Smooth muscle cell (in vitro differentiated cells): ENCODE data around the gene ETV2. TPM values are rescaled to one million over a fixed set of nuclear protein-coding genes. Genes with fewer than 3 reads are reported as not detected.

ENCODE experiments used
- DNase-seq: peaks from one replicate; lab custom pipeline; 2025; ENCODE audit not compliant: unreplicated experiment; lab: John Stamatoyannopoulos, UW
- H2AFZ ChIP-seq: fragments of 200-600 bp; sonication (generic); 2 replicates; pipeline ENCODE4 v1.6.0; 2016; ENCODE audit warnings: antibody characterized with exemption, low read depth, mild to moderate bottlenecking
- H3F3A ChIP-seq: fragments of 200-600 bp; sonication (generic); 2 replicates; pipeline ENCODE4 v1.6.0; 2017; ENCODE audit warnings: antibody characterized with exemption, low read depth
- H3K27ac ChIP-seq: fragments of 200-600 bp; sonication (generic); 2 replicates; pipeline ENCODE4 v1.5.1; 2016; ENCODE audit warnings: low read depth, mild to moderate bottlenecking
- H3K27me3 ChIP-seq: fragments of 200-600 bp; sonication (generic); 2 replicates; pipeline ENCODE4 v1.6.1; 2016; ENCODE audit warnings: low read depth, mild to moderate bottlenecking
- H3K36me3 ChIP-seq: fragments of 200-600 bp; sonication (generic); 2 replicates; pipeline ENCODE4 v1.5.1; 2016; ENCODE audit warnings: low read depth
- H3K4me1 ChIP-seq: fragments of 200-600 bp; sonication (generic); 2 replicates; pipeline ENCODE4 v1.5.1; 2016; ENCODE audit warnings: low read depth
- H3K4me2 ChIP-seq: fragments of 200-600 bp; sonication (generic); 2 replicates; pipeline ENCODE4 v1.6.0; 2016; ENCODE audit warnings: mild to moderate bottlenecking
- H3K4me3 ChIP-seq: fragments of 200-600 bp; sonication (generic); 2 replicates; pipeline ENCODE4 v1.5.1; 2016; ENCODE audit warnings: mild to moderate bottlenecking
- H3K79me2 ChIP-seq: fragments of 200-600 bp; sonication (generic); 2 replicates; pipeline ENCODE4 v1.6.0; 2016; ENCODE audit warnings: low read depth, mild to moderate bottlenecking
- H3K9ac ChIP-seq: fragments of 200-600 bp; sonication (generic); 2 replicates; pipeline ENCODE4 v1.6.0; 2016; ENCODE audit warnings: low read depth
- H3K9me3 ChIP-seq: fragments of 200-600 bp; sonication (generic); replicated peaks from 2 replicates; pipeline ENCODE4 v1.5.1; 2016; ENCODE audit warnings: low read depth
- H4K20me1 ChIP-seq: fragments of 200-600 bp; sonication (generic); 2 replicates; pipeline ENCODE4 v1.6.0; 2016; ENCODE audit warnings: low read depth
- WGBS: methylation state at CpG from one replicate; pipeline ENCODE4 v1.1.7; 2016; ENCODE audit warnings: low lambda C conversion rate; 5-methylcytosine and 5-hydroxymethylcytosine counted together
- polyA plus RNA-seq: library from polyadenylated mRNA; unstranded; fragments of >200 nt; fragmentation: Nextera tagmentation; extraction: Ambion mirVana; gene quantifications from 2 replicates; pipeline ENCODE4 v1.2.1, GENCODE V29; 2016
- total RNA-seq: library from RNA; depleted of rRNA; stranded (reverse); fragments of >200 nt; gene quantifications from 2 replicates; pipeline ENCODE4 v1.2.3, GENCODE V29; 2014
- TF ChIP-seq, protein P1 (sequence below): fragments of 200-600 bp; sonication (generic); IDR thresholded peaks from 2 replicates; pipeline ENCODE4 v1.5.1; 2017; ENCODE audit warnings: borderline replicate concordance, mild to moderate bottlenecking, antibody characterized with exemption; ENCODE audit not compliant: insufficient read depth, poor library complexity, severe bottlenecking

Gene ETV2
- total and polyA plus RNA-seq, 2 experiments from 2014 or later: 2.9 TPM; not detected in 1

DNA sequence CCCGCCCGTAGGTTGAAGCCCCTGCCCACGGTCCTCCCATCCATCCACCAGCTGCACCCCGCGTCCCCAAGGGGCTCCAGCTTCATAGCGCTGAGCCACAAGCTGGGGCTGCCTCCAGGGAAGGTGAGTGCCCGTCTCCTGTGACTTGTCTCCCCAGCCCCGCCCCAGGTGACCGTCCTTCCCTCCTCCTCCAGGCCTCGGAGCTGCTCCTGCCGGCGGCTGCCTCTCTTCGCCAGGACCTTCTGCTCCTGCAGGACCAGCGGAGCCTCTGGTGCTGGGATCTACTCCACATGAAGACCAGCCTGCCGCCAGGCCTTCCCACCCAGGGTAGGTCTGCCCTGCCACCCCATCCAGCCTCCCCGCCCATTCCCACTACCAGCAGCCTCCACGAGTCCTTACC lies 21.5 kb upstream of the ETV2 start:
- TF ChIP-seq, protein P1, sequence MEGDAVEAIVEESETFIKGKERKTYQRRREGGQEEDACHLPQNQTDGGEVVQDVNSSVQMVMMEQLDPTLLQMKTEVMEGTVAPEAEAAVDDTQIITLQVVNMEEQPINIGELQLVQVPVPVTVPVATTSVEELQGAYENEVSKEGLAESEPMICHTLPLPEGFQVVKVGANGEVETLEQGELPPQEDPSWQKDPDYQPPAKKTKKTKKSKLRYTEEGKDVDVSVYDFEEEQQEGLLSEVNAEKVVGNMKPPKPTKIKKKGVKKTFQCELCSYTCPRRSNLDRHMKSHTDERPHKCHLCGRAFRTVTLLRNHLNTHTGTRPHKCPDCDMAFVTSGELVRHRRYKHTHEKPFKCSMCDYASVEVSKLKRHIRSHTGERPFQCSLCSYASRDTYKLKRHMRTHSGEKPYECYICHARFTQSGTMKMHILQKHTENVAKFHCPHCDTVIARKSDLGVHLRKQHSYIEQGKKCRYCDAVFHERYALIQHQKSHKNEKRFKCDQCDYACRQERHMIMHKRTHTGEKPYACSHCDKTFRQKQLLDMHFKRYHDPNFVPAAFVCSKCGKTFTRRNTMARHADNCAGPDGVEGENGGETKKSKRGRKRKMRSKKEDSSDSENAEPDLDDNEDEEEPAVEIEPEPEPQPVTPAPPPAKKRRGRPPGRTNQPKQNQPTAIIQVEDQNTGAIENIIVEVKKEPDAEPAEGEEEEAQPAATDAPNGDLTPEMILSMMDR: no peak
- H4K20me1 ChIP-seq: no peaks in the 10 kb centered on the region
- no peaks in the 10 kb centered on the region for H3K9me3 ChIP-seq
- no peak for DNase-seq
- no peak overlapping the region for H3K4me2 ChIP-seq
- no peak overlapping the region for H3K27ac ChIP-seq
- no peak overlapping the region for H3K4me3 ChIP-seq
- H3K27me3 ChIP-seq: no peaks in the 10 kb centered on the region
- H3K9ac ChIP-seq: no peak overlapping the region
- H3K79me2 ChIP-seq: no peaks in the 10 kb centered on the region
- H3K4me1 ChIP-seq: no peaks in the 10 kb centered on the region
- H3F3A ChIP-seq: no peaks in the 10 kb centered on the region
- H3K36me3 ChIP-seq: no peaks in the 10 kb centered on the region
- WGBS: 96% methylated on average over 17 of the region's 17 CpGs
- no peak overlapping the region for H2AFZ ChIP-seq

DNA sequence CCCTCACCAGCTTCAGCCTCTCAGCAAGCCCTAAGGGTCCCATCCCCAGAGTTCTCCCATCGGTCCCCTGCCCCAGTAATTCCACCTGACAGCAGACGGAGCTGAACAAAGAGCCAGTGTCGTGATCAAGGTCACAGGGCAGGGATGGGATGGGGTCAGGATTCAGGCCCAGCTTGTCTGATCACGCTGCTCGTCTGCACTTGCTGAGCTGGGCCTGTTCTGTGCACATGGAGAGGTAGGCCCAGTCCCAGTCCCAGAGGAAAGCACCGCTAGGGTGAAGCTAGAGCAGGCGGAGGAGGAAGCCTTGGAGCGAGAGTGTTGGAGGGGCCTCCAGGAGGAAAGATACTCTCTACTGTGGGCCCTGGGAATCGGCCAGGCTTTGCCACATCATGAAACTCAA lies 19.8 kb upstream of the ETV2 start:
- Histone ChIP-seq H3K4me2 (no peak overlapping the region), H3K27ac (no peak overlapping the region), H3K4me3 (no peak overlapping the region), H4K20me1 (no peaks in the 10 kb centered on the region), H2AFZ (no peak overlapping the region), H3K9ac (no peak overlapping the region), H3K36me3 (no peaks in the 10 kb centered on the region), H3F3A (no peaks in the 10 kb centered on the region), H3K27me3 (no peaks in the 10 kb centered on the region), H3K9me3 (no peaks in the 10 kb centered on the region), H3K4me1 (no peaks in the 10 kb centered on the region), H3K79me2 (no peaks in the 10 kb centered on the region)
- TF ChIP-seq, protein P1: no peak
- over 99% methylated on average over 9 of the region's 9 CpGs for WGBS
- no peak for DNase-seq

DNA sequence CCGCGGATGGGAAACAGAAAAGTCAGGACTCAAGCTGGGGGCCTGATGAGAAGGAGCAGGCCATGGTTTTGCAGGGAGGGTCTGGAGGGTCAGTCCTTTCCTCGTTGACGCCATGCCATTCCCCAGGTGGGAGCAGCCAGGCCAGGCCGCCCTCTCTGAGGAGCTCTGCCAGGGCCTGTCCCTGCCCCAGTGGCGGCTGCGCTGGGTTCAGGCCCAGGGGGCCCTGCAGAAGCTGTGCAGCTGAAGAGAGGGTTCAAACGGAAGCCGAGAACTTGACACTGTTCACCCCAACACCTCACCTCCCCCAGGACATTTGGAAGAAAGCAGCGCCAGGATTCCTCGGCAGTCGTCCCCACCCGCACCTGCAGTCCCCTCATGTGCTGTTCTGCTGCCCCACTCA lies 18.8 kb upstream of the ETV2 start:
- no peak overlapping the region for H2AFZ ChIP-seq
- no peaks in the 10 kb centered on the region for H3K79me2 ChIP-seq
- no peak overlapping the region for H3K4me3 ChIP-seq
- WGBS: 98% methylated on average over 10 of the region's 13 CpGs
- H3K9me3 ChIP-seq: no peaks in the 10 kb centered on the region
- no peak overlapping the region for H3K27ac ChIP-seq
- H3K4me1 ChIP-seq: no peaks in the 10 kb centered on the region
- no peaks in the 10 kb centered on the region for H4K20me1 ChIP-seq
- TF ChIP-seq, protein P1: no peak
- DNase-seq: no peak
- H3K27me3 ChIP-seq: no peaks in the 10 kb centered on the region
- H3F3A ChIP-seq: no peaks in the 10 kb centered on the region
- H3K36me3 ChIP-seq: no peaks in the 10 kb centered on the region
- no peak overlapping the region for H3K4me2 ChIP-seq
- H3K9ac ChIP-seq: no peak overlapping the region

DNA sequence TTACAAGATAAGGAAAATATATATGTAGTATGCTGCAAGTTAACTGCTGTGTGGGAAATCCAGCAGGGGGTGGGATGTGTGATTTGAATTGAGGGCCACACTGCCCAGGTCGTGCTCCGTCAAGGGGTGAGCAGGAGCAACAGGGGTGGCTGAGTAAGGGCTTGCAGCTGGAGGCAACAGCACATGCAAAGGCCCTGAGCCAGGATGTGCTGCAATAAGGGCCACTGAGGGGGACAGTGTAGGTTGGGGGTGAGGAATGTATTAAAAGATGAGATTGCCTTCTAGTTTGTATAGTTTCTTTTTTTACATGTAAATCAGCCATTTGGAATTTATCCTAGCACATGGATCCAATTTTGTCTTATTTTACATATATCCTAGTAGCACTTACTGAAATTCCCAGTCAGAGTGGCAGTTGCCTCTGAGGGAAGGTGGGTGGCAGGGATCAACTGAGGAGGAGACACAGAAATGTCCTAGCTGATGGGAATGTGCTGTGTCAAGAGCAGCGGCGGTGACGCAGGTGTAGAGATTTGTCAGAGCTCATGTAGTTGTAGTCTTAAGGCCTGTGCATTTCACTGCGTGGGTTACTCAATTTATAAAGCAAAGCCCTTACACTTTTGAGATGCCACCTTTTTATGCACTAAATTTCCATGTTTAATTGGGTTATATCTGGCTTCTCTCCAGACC lies 18.1 kb upstream of the ETV2 start:
- H3K4me2 ChIP-seq: no peak overlapping the region
- no peak overlapping the region for H3K4me3 ChIP-seq
- no peak overlapping the region for H3K27ac ChIP-seq
- no peaks in the 10 kb centered on the region for H3K27me3 ChIP-seq
- no peaks in the 10 kb centered on the region for H3K9me3 ChIP-seq
- DNase-seq: no peak
- H3K4me1 ChIP-seq: peaks cover 5% of the 10 kb centered on the region
- H3K36me3 ChIP-seq: no peaks in the 10 kb centered on the region
- TF ChIP-seq, protein P1: no peak
- H3F3A ChIP-seq: no peaks in the 10 kb centered on the region
- H3K79me2 ChIP-seq: no peaks in the 10 kb centered on the region
- H4K20me1 ChIP-seq: no peaks in the 10 kb centered on the region
- no peak overlapping the region for H3K9ac ChIP-seq
- H2AFZ ChIP-seq: no peak overlapping the region
- WGBS: 92% methylated on average over 6 of the region's 6 CpGs
